ENCODE results near the gene REG3G. TPM values are rescaled to one million over a fixed set of nuclear protein-coding genes. Genes with fewer than 3 reads are reported as not detected.

Gene REG3G
- total RNA-seq: not detected
- polyA plus RNA-seq (2013, experiment 1 of 2): not detected
- polyA plus RNA-seq (2013, experiment 2 of 2): not detected
- long read RNA-seq, experiment 1: 0 reads
- long read RNA-seq, experiment 2: 0 reads
- long read RNA-seq, experiment 3: 0 reads
- long read RNA-seq, experiment 4: 0 reads

DNA sequence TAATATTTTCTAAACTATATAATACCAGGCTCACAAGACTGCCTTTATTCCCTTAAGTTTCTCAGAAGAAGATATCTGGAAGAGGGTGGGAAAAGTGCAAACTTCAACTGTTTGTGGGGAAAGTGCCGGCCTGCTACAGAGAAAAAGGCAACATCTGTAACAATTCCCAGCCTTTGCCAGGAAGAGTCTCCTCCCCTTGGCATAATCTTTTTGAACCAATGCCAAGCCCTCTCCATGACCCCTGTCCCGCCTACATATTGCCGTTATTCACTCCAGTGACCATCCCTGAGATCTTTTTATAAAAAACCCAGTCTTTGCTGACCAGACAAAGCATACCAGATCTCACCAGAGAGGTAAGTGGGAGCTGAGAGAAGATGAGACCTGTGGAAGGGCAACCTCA, at the start of gene REG3G:
Gene REG3G, plus strand, starts transcription at position 282 of the 400 bp plus-strand sequence. CDS start 392 bp downstream, outside the sequence.
- no peak within 1 kb of the TSS for H3K9ac ChIP-seq (ENCODE audit: extremely low read depth, low read length, poor library complexity, severe bottlenecking)
- Mint-ChIP-seq H3K4me3 (no peak within 1 kb of the TSS), H3K36me3 (ENCODE audit: low read depth) (no peaks in the 10 kb centered on the region), H3K27ac (no peak within 1 kb of the TSS), H3K4me1 (no peaks in the 10 kb centered on the region), H3K27me3 (ENCODE audit: insufficient read depth) (peaks cover 10% of the 10 kb centered on the region), H3K9me3 (no peaks in the 10 kb centered on the region)
- no peaks in the 10 kb centered on the region for H3K4me1 ChIP-seq (ENCODE audit: control insufficient read depth, insufficient read depth, low read length)
- no peak within 1 kb of the TSS for H3K4me3 ChIP-seq (ENCODE audit: low read length)
- H3K9me3 ChIP-seq (ENCODE audit: control insufficient read depth, low read length): no peaks in the 10 kb centered on the region
- H3K36me3 ChIP-seq (ENCODE audit: control insufficient read depth, insufficient read depth, low read length): no peaks in the 10 kb centered on the region
- no peak for DNase-seq
- peaks cover 5% of the 10 kb centered on the region for H3K27me3 ChIP-seq (ENCODE audit: control insufficient read depth, insufficient read depth, low read length, poor library complexity, severe bottlenecking)
- TF ChIP-seq, protein P1, sequence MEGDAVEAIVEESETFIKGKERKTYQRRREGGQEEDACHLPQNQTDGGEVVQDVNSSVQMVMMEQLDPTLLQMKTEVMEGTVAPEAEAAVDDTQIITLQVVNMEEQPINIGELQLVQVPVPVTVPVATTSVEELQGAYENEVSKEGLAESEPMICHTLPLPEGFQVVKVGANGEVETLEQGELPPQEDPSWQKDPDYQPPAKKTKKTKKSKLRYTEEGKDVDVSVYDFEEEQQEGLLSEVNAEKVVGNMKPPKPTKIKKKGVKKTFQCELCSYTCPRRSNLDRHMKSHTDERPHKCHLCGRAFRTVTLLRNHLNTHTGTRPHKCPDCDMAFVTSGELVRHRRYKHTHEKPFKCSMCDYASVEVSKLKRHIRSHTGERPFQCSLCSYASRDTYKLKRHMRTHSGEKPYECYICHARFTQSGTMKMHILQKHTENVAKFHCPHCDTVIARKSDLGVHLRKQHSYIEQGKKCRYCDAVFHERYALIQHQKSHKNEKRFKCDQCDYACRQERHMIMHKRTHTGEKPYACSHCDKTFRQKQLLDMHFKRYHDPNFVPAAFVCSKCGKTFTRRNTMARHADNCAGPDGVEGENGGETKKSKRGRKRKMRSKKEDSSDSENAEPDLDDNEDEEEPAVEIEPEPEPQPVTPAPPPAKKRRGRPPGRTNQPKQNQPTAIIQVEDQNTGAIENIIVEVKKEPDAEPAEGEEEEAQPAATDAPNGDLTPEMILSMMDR (conservative IDR thresholded peaks at IDR 0.05): no peak
- H3K27ac ChIP-seq (ENCODE audit: low read depth, low read length): no peak within 1 kb of the TSS
- 91 to 100% methylated on average over 3 of the region's 3 CpGs for WGBS, 2 experiments (ENCODE audit: insufficient coverage in 1 of 2, insufficient read length in 1 of 2)

DNA sequence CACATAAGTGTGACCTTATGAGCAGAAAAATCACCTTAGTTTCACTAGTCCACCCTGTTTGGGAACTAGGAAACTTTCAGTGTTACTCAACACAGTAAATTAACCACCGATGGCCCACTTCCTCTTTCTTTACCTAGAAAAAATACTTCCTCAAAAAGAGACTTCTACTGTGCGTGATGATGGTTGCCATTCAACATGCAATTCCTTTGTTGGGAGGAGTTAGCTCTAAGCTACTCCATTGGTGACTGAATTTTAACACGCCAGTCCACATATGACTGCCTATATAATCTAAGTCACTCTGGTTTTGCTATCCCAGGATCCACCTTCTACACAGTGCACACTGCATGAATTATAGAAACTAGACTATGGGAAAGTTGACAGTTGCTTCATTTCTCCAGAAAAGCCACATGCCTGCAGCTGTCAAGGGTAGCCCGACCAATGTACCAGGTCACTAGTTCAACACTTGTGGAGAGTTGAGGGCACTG, 47.8 kb upstream of the REG3G start:
- H3K27ac Mint-ChIP-seq: no peak overlapping the region
- no peak overlapping the region for H3K27ac ChIP-seq (ENCODE audit: low read depth, low read length)
- peaks cover 2% of the 10 kb centered on the region for H3K9me3 Mint-ChIP-seq
- no peaks in the 10 kb centered on the region for H3K36me3 Mint-ChIP-seq (ENCODE audit: low read depth)
- H3K4me1 ChIP-seq (ENCODE audit: control insufficient read depth, insufficient read depth, low read length): no peaks in the 10 kb centered on the region
- WGBS, 2 experiments (ENCODE audit: insufficient coverage in 1 of 2, insufficient read length in 1 of 2): 96 to 100% methylated on average over 2 to 4 of the region's 4 CpGs
- H3K36me3 ChIP-seq (ENCODE audit: control insufficient read depth, insufficient read depth, low read length): no peaks in the 10 kb centered on the region
- no peak for DNase-seq
- H3K4me3 Mint-ChIP-seq: no peak overlapping the region
- H3K9me3 ChIP-seq (ENCODE audit: control insufficient read depth, low read length): no peaks in the 10 kb centered on the region
- H3K9ac ChIP-seq (ENCODE audit: extremely low read depth, low read length, poor library complexity, severe bottlenecking): no peak overlapping the region
- no peak overlapping the region for H3K4me3 ChIP-seq (ENCODE audit: low read length)
- TF ChIP-seq, protein P1 (conservative IDR thresholded peaks at IDR 0.05): no peak
- peaks cover 27% of the 10 kb centered on the region for H3K4me1 Mint-ChIP-seq
- H3K27me3 ChIP-seq (ENCODE audit: control insufficient read depth, insufficient read depth, low read length, poor library complexity, severe bottlenecking): peaks cover 9% of the 10 kb centered on the region
- peaks cover 3% of the 10 kb centered on the region for H3K27me3 Mint-ChIP-seq (ENCODE audit: insufficient read depth)

DNA sequence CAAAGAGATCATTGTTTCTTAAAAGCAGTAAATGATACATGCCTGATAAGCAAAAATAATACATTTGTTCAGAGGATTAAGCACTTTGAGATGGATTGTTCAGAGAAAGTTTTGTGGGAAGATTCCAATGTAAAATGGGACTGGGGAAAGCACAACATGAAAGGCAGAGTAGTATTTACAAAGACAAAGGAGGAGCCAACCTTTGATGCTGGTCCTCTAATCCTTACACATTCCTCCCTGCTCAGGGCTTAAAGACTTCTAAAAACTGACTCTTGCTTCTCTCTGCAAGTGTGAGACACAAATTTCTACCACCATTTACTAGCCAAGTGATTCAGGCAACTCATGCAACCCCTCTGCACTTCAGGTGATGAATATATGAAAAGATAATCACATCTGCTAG, 47.2 kb upstream of the REG3G start:
- no peak for DNase-seq
- Mint-ChIP-seq H3K4me3 (no peak overlapping the region), H3K4me1 (peaks cover 27% of the 10 kb centered on the region), H3K27ac (no peak overlapping the region), H3K27me3 (ENCODE audit: insufficient read depth) (peaks cover 3% of the 10 kb centered on the region), H3K9me3 (peaks cover 2% of the 10 kb centered on the region), H3K36me3 (ENCODE audit: low read depth) (no peaks in the 10 kb centered on the region)
- Histone ChIP-seq H3K27ac (ENCODE audit: low read depth, low read length) (no peak overlapping the region), H3K4me3 (ENCODE audit: low read length) (no peak overlapping the region), H3K9me3 (ENCODE audit: control insufficient read depth, low read length) (no peaks in the 10 kb centered on the region), H3K27me3 (ENCODE audit: control insufficient read depth, insufficient read depth, low read length, poor library complexity, severe bottlenecking) (peaks cover 9% of the 10 kb centered on the region), H3K9ac (ENCODE audit: extremely low read depth, low read length, poor library complexity, severe bottlenecking) (no peak overlapping the region), H3K4me1 (ENCODE audit: control insufficient read depth, insufficient read depth, low read length) (no peaks in the 10 kb centered on the region), H3K36me3 (ENCODE audit: control insufficient read depth, insufficient read depth, low read length) (no peaks in the 10 kb centered on the region)
- TF ChIP-seq, protein P1 (conservative IDR thresholded peaks at IDR 0.05): no peak
